ENCODE data around the gene DPH7.

DPH7 gene

GRCh38 chr9:137588311-137588710 is 9.6 kb upstream of the DPH7 start:
- Histone ChIP-seq H3K4me1 (ENCODE audit: control insufficient read depth, insufficient read depth, low read length) (peaks cover 3% of the 10 kb centered on the region), H3K9me3 (ENCODE audit: control insufficient read depth, insufficient read depth, low read length) (no peaks in the 10 kb centered on the region), H3K9ac (ENCODE audit: low read depth, low read length) (peak overlapping the region; percentile 9), H3K4me3 (ENCODE audit: low read depth, low read length) (no peak overlapping the region), H3K36me3 (ENCODE audit: control insufficient read depth, insufficient read depth, low read length) (peaks cover 49% of the 10 kb centered on the region), H3K27me3 (ENCODE audit: control insufficient read depth, insufficient read depth, low read length) (no peaks in the 10 kb centered on the region)

- H3K4me1 ChIP-seq (ENCODE audit: control insufficient read depth, insufficient read depth, low read length), result peaks cover 3% of the 10 kb centered on the region
- no peaks in the 10 kb centered on the region for H3K27me3 ChIP-seq (ENCODE audit: control insufficient read depth, insufficient read depth, low read length)
- no peak overlapping the region for H3K4me3 ChIP-seq (ENCODE audit: low read depth, low read length)
- no peaks in the 10 kb centered on the region for H3K9me3 ChIP-seq (ENCODE audit: control insufficient read depth, insufficient read depth, low read length)
- H3K9ac ChIP-seq (ENCODE audit: low read depth, low read length), result no peak overlapping the region
- peaks cover 62% of the 10 kb centered on the region for H3K36me3 ChIP-seq (ENCODE audit: control insufficient read depth, insufficient read depth, low read length)
Observed at GRCh38 chr9:137586854-137587253, 8.1 kb upstream of the DPH7 start.

- H3K4me1 ChIP-seq (ENCODE audit: control insufficient read depth, insufficient read depth, low read length), result peaks cover 2% of the 10 kb centered on the region
- H3K27me3 ChIP-seq (ENCODE audit: control insufficient read depth, insufficient read depth, low read length), result no peaks in the 10 kb centered on the region
- no peak overlapping the region for H3K9ac ChIP-seq (ENCODE audit: low read depth, low read length)
- no peaks in the 10 kb centered on the region for H3K9me3 ChIP-seq (ENCODE audit: control insufficient read depth, insufficient read depth, low read length)
- no peak overlapping the region for H3K4me3 ChIP-seq (ENCODE audit: low read depth, low read length)
- peaks cover 69% of the 10 kb centered on the region for H3K36me3 ChIP-seq (ENCODE audit: control insufficient read depth, insufficient read depth, low read length)
Observed at GRCh38 chr9:137583957-137584356, 5.2 kb upstream of the DPH7 start.

DNA sequence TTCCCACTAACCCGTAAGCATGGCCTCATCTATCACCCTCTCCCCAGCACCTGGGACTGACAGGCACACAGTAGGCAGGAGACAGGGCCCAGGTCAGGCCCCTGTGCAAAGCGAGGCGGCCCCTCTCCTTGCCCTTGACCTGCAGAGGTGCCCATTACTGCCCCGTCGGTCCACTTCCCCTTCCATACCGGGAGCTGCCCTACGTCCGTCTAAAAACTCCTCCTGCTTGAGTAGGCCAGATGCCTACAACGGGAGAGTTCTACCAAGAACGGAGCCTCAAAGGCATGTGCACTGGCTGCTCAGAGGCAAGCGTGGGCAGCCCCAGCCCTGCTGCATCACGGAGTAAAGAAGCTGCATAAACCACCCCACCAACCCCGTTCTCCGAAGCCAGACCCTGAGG is 4.6 kb upstream of the DPH7 start:
- Histone ChIP-seq H3K9ac (ENCODE audit: low read depth, low read length) (no peak overlapping the region), H3K36me3 (ENCODE audit: control insufficient read depth, insufficient read depth, low read length) (peaks cover 63% of the 10 kb centered on the region)

GRCh38 chr9:137582286-137582860 is 3.6 kb upstream of the DPH7 start:
- H3K9me3 ChIP-seq (ENCODE audit: control insufficient read depth, insufficient read depth, low read length), result no peaks in the 10 kb centered on the region
- H3K9ac ChIP-seq (ENCODE audit: low read depth, low read length), result no peak overlapping the region
- no peaks in the 10 kb centered on the region for H3K27me3 ChIP-seq (ENCODE audit: control insufficient read depth, insufficient read depth, low read length)
- H3K36me3 ChIP-seq (ENCODE audit: control insufficient read depth, insufficient read depth, low read length), result peaks cover 53% of the 10 kb centered on the region
- H3K4me1 ChIP-seq (ENCODE audit: control insufficient read depth, insufficient read depth, low read length), result peaks cover 2% of the 10 kb centered on the region
- H3K4me3 ChIP-seq (ENCODE audit: low read depth, low read length), result no peak overlapping the region

More for the DNA sequence above, 4.6 kb upstream of the DPH7 start:
- peaks cover 2% of the 10 kb centered on the region for H3K4me1 ChIP-seq (ENCODE audit: control insufficient read depth, insufficient read depth, low read length)
- no peak overlapping the region for H3K4me3 ChIP-seq (ENCODE audit: low read depth, low read length)
- no peaks in the 10 kb centered on the region for H3K27me3 ChIP-seq (ENCODE audit: control insufficient read depth, insufficient read depth, low read length)
- no peaks in the 10 kb centered on the region for H3K9me3 ChIP-seq (ENCODE audit: control insufficient read depth, insufficient read depth, low read length)

GRCh38 chr9:137581361-137582285 is 2.9 kb upstream of the DPH7 start:
- Histone ChIP-seq H3K9ac (ENCODE audit: low read depth, low read length) (peak overlapping the region; percentile 37), H3K9me3 (ENCODE audit: control insufficient read depth, insufficient read depth, low read length) (no peaks in the 10 kb centered on the region), H3K4me1 (ENCODE audit: control insufficient read depth, insufficient read depth, low read length) (peaks cover 2% of the 10 kb centered on the region), H3K36me3 (ENCODE audit: control insufficient read depth, insufficient read depth, low read length) (peaks cover 46% of the 10 kb centered on the region), H3K4me3 (ENCODE audit: low read depth, low read length) (no peak overlapping the region), H3K27me3 (ENCODE audit: control insufficient read depth, insufficient read depth, low read length) (no peaks in the 10 kb centered on the region)

GRCh38 chr9:137580954-137581322 is 2.2 kb upstream of the DPH7 start:
- H3K36me3 ChIP-seq (ENCODE audit: control insufficient read depth, insufficient read depth, low read length), result peaks cover 43% of the 10 kb centered on the region
- H3K4me3 ChIP-seq (ENCODE audit: low read depth, low read length), result no peak overlapping the region
- no peaks in the 10 kb centered on the region for H3K9me3 ChIP-seq (ENCODE audit: control insufficient read depth, insufficient read depth, low read length)
- peaks cover 2% of the 10 kb centered on the region for H3K4me1 ChIP-seq (ENCODE audit: control insufficient read depth, insufficient read depth, low read length)
- no peaks in the 10 kb centered on the region for H3K27me3 ChIP-seq (ENCODE audit: control insufficient read depth, insufficient read depth, low read length)
- H3K9ac ChIP-seq (ENCODE audit: low read depth, low read length), result peak overlapping the region; percentile 37

DNA sequence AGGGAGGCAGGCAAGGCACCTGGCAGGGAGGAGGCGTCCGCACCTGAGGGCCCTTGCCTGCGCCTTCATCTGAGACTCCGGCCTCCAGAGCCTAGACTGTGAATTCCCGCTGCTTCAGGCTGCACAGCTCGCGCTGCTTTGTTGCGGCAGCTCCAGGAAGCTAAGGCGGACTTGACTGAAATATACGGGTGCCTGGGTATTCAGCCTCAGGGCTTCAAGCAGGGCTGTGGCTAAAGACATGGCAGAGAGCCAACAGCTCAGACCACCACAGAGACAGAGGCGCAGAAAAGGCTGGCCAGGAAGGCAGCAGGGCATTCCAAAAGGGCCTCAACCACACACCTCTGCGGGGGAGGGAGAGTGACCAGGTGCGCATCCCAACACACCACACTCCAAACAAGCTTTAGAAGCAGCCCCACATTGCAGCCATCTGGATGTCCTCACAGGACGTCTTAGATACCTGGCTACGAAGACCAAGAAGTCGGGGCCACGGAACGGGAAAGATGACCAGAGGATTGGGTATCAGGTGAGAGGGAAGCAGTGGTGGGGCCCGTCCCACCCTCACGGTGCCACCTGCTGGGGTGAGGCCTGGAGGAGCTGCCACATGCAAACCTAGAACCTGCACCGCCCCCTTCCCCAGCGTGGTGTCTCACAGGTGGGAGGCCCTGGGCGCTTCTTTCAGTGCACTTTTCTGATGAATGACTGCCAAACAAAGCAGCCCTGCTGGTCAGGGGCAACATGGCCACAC is 1.7 kb upstream of the DPH7 start:
- H3K27me3 ChIP-seq (ENCODE audit: control insufficient read depth, insufficient read depth, low read length), result no peaks in the 10 kb centered on the region
- no peak overlapping the region for H3K4me3 ChIP-seq (ENCODE audit: low read depth, low read length)
- H3K36me3 ChIP-seq (ENCODE audit: control insufficient read depth, insufficient read depth, low read length), result peaks cover 45% of the 10 kb centered on the region
- H3K9ac ChIP-seq (ENCODE audit: low read depth, low read length), result no peak overlapping the region
- H3K4me1 ChIP-seq (ENCODE audit: control insufficient read depth, insufficient read depth, low read length), result peaks cover 2% of the 10 kb centered on the region
- H3K9me3 ChIP-seq (ENCODE audit: control insufficient read depth, insufficient read depth, low read length), result no peaks in the 10 kb centered on the region

GRCh38 chr9:137579259-137579604 is 507 bp upstream of the DPH7 start:
- Histone ChIP-seq H3K27me3 (ENCODE audit: control insufficient read depth, insufficient read depth, low read length) (no peaks in the 10 kb centered on the region), H3K4me1 (ENCODE audit: control insufficient read depth, insufficient read depth, low read length) (peaks cover 2% of the 10 kb centered on the region), H3K9me3 (ENCODE audit: control insufficient read depth, insufficient read depth, low read length) (no peaks in the 10 kb centered on the region), H3K4me3 (ENCODE audit: low read depth, low read length) (peak overlapping the region; percentile 49), H3K9ac (ENCODE audit: low read depth, low read length) (no peak overlapping the region), H3K36me3 (ENCODE audit: control insufficient read depth, insufficient read depth, low read length) (peaks cover 49% of the 10 kb centered on the region)

GRCh38 chr9:137575716-137576411 is 2.9 kb downstream of the DPH7 start:
- Histone ChIP-seq H3K4me3 (ENCODE audit: low read depth, low read length) (no peak overlapping the region), H3K9me3 (ENCODE audit: control insufficient read depth, insufficient read depth, low read length) (no peaks in the 10 kb centered on the region), H3K27me3 (ENCODE audit: control insufficient read depth, insufficient read depth, low read length) (no peaks in the 10 kb centered on the region), H3K36me3 (ENCODE audit: control insufficient read depth, insufficient read depth, low read length) (peaks cover 36% of the 10 kb centered on the region), H3K9ac (ENCODE audit: low read depth, low read length) (no peak overlapping the region), H3K4me1 (ENCODE audit: control insufficient read depth, insufficient read depth, low read length) (peaks cover 2% of the 10 kb centered on the region)

DNA sequence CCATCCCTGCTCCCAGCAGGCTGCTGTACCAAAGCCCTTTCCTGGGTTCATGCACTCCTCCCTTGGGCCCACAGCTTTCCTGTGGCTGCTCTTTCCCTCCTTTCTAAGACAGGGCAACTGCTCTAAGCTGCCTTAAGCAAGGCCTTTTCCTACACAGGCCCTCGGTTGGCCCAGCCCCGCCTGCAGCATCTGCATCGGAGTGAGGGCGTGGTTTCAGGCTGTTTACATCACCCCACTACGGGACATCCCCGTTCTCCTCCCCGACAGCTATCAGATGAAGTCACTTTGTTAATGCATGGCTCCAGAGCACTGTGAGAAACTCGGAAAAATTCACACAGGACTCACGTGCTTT is 3.4 kb downstream of the DPH7 start:
- Histone ChIP-seq H3K4me1 (ENCODE audit: control insufficient read depth, insufficient read depth, low read length) (no peaks in the 10 kb centered on the region), H3K9me3 (ENCODE audit: control insufficient read depth, insufficient read depth, low read length) (no peaks in the 10 kb centered on the region), H3K36me3 (ENCODE audit: control insufficient read depth, insufficient read depth, low read length) (peaks cover 32% of the 10 kb centered on the region), H3K27me3 (ENCODE audit: control insufficient read depth, insufficient read depth, low read length) (no peaks in the 10 kb centered on the region), H3K9ac (ENCODE audit: low read depth, low read length) (no peak overlapping the region), H3K4me3 (ENCODE audit: low read depth, low read length) (no peak overlapping the region)
